Measurements from ENCODE around the gene LONRF2.
"Not testable (repeated sequence)": the region's sequence is repeated elsewhere in the genome, so short reads cannot be mapped to it uniquely, and the experiment has no call there.

Gene LONRF2

GRCh38 chr2:100321866-100322820 is at the start of gene LONRF2:
Gene LONRF2, minus strand, starts transcription at chr2:100322501. Its CDS starts 408 bp downstream, at chr2:100322093.
- peak; percentile 42 for DNase-seq

GRCh38 chr2:100367163-100367562 is 44.9 kb upstream of the LONRF2 start:
- DNase-seq, result no peak

GRCh38 chr2:100365434-100365833 is 43.1 kb upstream of the LONRF2 start:
- no peak for DNase-seq

DNA sequence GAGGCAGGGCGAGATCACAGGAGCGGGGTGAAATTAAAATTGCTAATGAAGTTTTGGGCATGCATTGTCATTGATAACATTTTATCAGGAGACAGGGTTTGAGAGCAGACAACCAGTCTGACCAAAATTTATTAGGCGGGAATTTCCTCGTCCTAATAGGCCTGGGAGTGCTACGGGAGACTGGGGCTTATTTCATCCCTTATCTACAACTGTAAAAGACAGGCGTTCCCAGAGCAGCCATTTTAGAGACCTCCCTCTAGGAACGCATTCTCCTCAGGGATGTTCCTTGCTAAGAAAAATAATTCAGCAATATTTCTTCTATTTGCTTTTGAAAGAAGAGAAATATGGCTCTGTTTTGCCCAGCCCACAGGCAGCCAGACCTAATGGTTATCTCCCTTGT is 40.0 kb upstream of the LONRF2 start:
- DNase-seq, result not testable (repeated sequence)

- no peak for DNase-seq
These were observed 37.3 kb upstream of the LONRF2 start for GRCh38 chr2:100359576-100359975.

DNA sequence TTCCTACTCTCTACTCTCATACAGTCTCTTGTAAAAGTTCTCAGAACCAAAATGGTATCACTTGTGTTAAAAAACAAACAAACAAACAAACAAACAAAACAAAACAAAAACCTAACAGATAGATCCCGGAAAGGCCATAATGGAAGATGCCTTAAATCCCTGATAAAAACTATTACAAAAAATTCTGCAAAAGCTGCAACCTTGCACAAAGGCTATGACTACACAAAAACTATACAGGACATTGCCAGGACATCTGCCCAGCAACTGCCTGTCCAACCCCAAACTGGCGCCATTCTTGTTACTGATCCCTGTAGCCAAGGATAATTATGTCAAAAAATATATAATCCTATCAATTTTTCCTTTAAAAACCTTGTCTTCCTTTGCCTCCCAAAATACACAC is 36.3 kb upstream of the LONRF2 start:
- no peak for DNase-seq

- no peak for DNase-seq
These were observed 30.2 kb upstream of the LONRF2 start for GRCh38 chr2:100352521-100352920.

GRCh38 chr2:100350661-100351185 is 28.4 kb upstream of the LONRF2 start:
- no peak for DNase-seq

DNA sequence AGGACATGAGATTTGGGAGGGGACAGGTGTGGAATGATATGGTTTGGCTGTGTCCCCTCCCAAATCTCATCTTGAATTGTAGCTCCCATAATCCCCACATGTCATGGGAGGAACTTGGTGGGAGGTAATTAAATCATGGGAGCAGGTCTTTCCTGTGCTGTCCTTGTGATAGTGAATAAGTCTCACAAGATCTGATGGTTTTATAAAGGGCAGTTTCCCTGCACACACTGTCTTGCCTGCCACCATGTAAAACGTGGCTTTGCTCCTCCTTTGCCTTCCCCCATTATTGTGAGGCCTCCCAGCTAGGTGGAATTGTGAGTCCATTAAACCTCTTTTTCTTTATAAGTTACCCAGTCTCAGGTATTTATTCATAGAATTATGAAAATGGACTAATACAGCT is 22.8 kb upstream of the LONRF2 start:
- not testable (repeated sequence) for DNase-seq

GRCh38 chr2:100344433-100344832 is 22.1 kb upstream of the LONRF2 start:
- DNase-seq, result no peak

DNA sequence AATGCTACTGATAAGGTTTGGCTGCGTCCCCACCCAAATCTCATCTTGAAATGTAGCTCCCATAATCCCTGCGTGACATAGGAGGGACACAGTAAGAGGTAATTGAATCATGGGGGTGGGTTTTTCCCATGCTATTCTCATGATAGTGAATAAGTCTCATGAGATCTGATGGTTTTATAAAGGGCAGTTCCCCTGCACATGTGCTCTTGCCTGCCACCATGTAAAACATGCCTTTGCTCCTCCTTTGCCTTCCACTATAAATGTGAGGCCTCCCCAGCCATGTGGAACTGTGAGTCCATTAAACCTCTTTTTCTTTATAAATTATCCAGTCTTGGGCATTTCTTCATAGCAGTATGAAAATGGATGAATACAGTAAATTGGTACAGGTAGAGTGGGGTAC is 20.2 kb upstream of the LONRF2 start:
- not testable (repeated sequence) for DNase-seq

DNA sequence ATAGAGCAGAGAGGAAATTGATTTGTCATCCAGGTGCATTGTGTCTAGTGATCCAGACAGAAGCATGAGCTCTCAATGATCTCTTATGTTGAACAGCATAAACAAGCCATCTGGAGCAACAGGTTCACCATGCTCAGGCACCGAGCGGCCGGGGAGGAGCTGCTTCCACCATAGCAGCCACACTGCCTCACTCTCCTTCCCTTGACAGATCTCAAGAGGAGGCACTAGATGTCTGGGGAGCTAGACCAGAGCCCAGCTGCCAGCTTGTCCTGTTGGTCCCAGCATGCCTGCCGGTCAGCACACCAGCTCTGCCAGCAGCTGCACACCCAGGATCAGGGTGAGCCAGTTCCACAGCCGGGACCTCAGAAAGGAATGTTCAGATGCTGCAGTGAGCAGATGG is 17.5 kb upstream of the LONRF2 start:
- DNase-seq, result peak; percentile 87

- no peak for DNase-seq
These were observed 12.6 kb upstream of the LONRF2 start for GRCh38 chr2:100334929-100335328.

GRCh38 chr2:100327742-100328141 is 5.4 kb upstream of the LONRF2 start:
- no peak for DNase-seq

- peak; percentile 56 for DNase-seq
These were observed 979 bp downstream of the LONRF2 start for GRCh38 chr2:100321179-100321865.

DNA sequence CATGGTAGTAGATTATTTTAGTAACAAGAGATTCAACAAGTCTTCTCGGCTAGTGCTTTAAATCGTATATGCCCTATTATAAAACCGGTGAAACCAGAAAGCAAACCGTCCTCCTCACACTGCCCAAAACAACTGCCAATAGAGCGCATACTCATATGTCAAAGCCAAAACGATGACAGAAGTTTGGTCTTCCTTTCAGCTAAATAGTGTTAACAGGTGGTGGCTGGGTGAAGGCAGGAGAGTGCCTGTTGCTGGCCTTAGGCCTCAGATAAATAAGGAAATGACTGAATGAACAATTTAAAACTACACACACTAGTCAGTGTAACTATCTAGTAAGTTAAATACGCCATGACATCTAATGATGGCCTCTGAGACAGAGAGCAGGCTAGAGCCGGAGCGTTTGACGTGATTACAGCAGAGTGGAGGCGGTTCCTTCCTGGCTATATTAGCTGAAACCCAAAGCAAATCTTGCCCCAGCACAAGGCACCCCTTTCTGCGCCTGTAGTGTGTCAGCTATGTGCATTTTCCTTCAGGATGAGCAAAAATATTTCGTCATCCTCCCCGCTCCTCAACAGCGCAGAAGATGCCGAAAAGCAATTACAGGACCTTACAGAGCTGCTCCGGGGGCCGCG is 1.6 kb downstream of the LONRF2 start:
- peak; percentile 56 for DNase-seq

- no peak for DNase-seq
These were observed 4.7 kb downstream of the LONRF2 start for GRCh38 chr2:100317634-100318033.

DNA sequence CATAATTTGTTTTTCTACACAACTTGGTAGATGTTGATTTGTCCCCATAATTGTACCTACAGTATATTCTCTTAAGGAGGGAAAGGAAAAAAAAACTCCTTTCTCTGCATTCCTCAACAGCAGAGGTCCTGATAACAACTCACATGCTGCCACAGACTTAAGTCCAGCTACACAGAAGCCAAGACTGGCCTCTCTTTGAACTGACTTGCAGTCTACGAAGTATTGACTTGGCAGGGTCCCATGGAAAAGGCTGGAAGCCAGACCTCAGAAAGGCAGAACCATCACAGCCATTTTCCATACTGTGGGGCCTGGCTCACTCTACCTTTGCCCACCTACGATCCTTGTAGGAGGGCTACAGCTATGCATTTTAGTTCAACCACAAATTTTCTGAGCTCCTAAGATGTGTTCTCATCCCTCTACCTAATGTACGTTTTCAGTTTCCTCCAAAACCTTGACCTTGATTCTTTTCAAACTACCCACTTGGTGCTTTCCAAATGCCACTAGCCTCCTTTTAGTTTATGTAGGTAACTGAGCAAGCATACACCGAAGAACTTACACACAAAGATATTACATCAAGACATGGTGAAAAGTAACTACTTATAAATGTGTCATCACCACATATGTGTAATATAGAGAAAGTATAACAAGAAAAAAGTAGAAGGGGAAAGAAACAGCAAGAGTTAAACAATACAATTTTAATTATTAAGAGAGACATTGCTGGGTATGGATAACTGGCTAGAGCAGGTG is 12.2 kb downstream of the LONRF2 start:
- DNase-seq, result no peak

- no peak for DNase-seq
These were observed 13.0 kb downstream of the LONRF2 start for GRCh38 chr2:100309311-100309710.

- no peak for DNase-seq
These were observed 18.6 kb downstream of the LONRF2 start for GRCh38 chr2:100303744-100304143.

DNA sequence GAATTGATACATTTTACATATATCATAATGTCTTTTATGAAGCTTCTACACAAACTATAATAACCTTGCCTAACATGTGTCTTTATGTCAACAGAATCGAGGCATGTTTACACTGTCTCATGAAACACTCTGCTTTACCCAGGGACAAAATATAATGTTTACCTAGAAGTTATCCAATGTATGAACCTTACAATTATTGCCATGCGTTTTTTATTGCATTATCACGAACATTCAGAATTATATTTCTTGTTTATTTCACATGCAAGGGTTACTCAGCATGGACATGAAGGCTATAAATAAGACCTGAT is 19.8 kb downstream of the LONRF2 start:
- peak; percentile 37 for DNase-seq

- DNase-seq, result no peak
These were observed 20.3 kb downstream of the LONRF2 start for GRCh38 chr2:100301881-100302584.
